Body of pancreas (tissue), 4 donors: Measurements from ENCODE around the gene DMD.

Experiments
- POLR2A ChIP-seq, 3 donors: fragments of 450-650 bp; IDR thresholded peaks; one replicate each; pipeline ENCODE4 v1.6.1; 2016; ENCODE audit warnings: antibody characterized with exemption in 3 of 3, mild to moderate bottlenecking in 2 of 3
- TF ChIP-seq, protein P1 (sequence below), 7 experiments: fragments of 450-650 bp in 4 of 7; fragments of 200-600 bp in 3 of 7; sonication (generic) in 3 of 7; IDR thresholded peaks; one replicate each; pipeline ENCODE4 v1.5.1; 2016 to 2019; ENCODE audit warnings: antibody characterized with exemption in 7 of 7

DNA sequence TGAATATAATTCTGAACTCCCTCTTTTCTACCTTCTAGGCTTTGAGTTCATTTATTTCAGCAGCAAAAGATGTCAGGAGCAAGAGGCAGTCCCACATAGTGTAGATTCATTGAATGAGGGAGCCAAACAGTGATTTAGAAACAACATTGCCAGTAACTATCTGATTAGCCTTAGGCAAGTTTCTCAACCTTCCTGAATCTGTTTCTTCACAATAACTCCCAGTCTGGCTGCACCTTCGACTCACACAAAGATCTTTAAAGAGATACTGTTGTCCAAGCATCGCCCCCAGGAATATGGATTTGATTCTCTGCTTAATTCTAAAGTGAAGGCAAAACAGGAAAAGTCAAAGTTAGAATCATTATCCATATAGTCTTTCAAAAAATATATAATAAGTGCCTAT lies 1026.2 kb downstream of the DMD start:
- TF ChIP-seq, protein P1, sequence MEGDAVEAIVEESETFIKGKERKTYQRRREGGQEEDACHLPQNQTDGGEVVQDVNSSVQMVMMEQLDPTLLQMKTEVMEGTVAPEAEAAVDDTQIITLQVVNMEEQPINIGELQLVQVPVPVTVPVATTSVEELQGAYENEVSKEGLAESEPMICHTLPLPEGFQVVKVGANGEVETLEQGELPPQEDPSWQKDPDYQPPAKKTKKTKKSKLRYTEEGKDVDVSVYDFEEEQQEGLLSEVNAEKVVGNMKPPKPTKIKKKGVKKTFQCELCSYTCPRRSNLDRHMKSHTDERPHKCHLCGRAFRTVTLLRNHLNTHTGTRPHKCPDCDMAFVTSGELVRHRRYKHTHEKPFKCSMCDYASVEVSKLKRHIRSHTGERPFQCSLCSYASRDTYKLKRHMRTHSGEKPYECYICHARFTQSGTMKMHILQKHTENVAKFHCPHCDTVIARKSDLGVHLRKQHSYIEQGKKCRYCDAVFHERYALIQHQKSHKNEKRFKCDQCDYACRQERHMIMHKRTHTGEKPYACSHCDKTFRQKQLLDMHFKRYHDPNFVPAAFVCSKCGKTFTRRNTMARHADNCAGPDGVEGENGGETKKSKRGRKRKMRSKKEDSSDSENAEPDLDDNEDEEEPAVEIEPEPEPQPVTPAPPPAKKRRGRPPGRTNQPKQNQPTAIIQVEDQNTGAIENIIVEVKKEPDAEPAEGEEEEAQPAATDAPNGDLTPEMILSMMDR (IDR thresholded peaks at IDR 0.05): no peak
- no peak for TF ChIP-seq POLR2A (IDR thresholded peaks at IDR 0.05)
